ENCODE results near the gene ANK2.

- TF ChIP-seq CTCF (IDR thresholded peaks at IDR 0.05 in 2 of 3, conservative IDR thresholded peaks at IDR 0.05 in 1 of 3; ENCODE audit: borderline replicate concordance in 1 of 3, insufficient read depth in 1 of 3, low read depth in 2 of 3, low read length in 2 of 3) (no peak), RAD21 (IDR thresholded peaks at IDR 0.05; ENCODE audit: low read depth) (no peak), POLR2AphosphoS5 (IDR thresholded peaks at IDR 0.05; ENCODE audit: low read depth, low read length) (no peak), EZH2 (IDR thresholded peaks at IDR 0.05) (no peak), ATF3 (IDR thresholded peaks at IDR 0.05) (no peak), EZH2phosphoT487 (IDR thresholded peaks at IDR 0.05; ENCODE audit: borderline replicate concordance) (no peak), JUND (IDR thresholded peaks at IDR 0.05) (no peak), POLR2A (IDR thresholded peaks at IDR 0.05; ENCODE audit: borderline replicate concordance, extremely low read depth, insufficient read depth, insufficient read length) (no peak), YY1 (IDR thresholded peaks at IDR 0.05; ENCODE audit: extremely low read depth, insufficient replicate concordance, low read depth, low read length) (no peak), CEBPB (IDR thresholded peaks at IDR 0.05; ENCODE audit: low read depth) (no peak), MAX (IDR thresholded peaks at IDR 0.05) (no peak), CBX3 (IDR thresholded peaks at IDR 0.05; ENCODE audit: low read depth) (no peak), REST (IDR thresholded peaks at IDR 0.05; ENCODE audit: low read depth) (no peak)
Observed at GRCh38 chr4:113008135-113008534, 41.3 kb upstream of the ANK2 start.
